ENCODE results near the gene SOX6.
"Not testable (repeated sequence)": the region's sequence is repeated elsewhere in the genome, so short reads cannot be mapped to it uniquely, and the experiment has no call there.

SOX6 gene

DNA sequence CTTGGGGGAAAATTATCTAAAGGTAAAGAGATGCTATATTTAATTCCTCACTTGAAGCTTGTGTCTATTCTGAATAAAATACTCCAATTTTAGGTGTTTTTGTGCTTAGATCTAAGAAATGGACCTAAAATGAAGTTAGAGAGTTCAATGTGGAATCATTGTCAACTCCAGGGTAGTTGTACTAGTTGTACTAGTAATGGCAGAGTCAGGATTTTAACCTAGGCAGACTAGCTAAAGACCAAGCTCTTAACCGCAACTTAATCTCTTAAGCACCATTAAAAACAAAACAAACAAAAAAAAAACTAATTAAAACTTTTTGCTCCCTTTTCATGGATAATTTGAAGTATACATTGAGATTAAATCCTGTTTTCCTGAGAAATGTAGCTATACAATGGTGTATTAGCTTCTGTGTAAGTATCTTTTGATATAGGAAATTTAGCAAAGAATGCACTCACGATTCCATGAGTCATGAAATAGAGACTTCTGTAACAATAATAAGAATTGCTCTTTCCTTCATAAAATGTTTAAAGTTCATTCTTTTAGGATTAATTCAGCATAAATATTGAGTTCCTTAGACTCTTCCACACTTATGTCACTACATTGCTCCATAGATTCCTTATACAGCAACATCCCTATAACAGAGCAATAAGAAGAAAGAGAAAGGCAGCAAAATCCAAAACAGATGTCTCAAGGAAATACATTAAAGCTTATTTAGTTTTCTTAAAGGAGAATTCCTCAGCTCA lies 26.5 kb upstream of the SOX6 start:
- no peak overlapping the region for H3K4me3 Mint-ChIP-seq
- H3K36me3 Mint-ChIP-seq (ENCODE audit: insufficient read depth): no peaks in the 10 kb centered on the region
- H3K27me3 Mint-ChIP-seq: no peaks in the 10 kb centered on the region
- H3K4me1 Mint-ChIP-seq: no peaks in the 10 kb centered on the region
- no peak overlapping the region for H3K27ac Mint-ChIP-seq (ENCODE audit: low read depth)
- DNase-seq (ENCODE audit: low spot score in 2 of 2) (no peak), ATAC-seq (replicated peaks; ENCODE audit: extremely low read depth, poor library complexity, severe bottlenecking) (no peak)
- peaks cover 6% of the 10 kb centered on the region for H3K9me3 Mint-ChIP-seq

DNA sequence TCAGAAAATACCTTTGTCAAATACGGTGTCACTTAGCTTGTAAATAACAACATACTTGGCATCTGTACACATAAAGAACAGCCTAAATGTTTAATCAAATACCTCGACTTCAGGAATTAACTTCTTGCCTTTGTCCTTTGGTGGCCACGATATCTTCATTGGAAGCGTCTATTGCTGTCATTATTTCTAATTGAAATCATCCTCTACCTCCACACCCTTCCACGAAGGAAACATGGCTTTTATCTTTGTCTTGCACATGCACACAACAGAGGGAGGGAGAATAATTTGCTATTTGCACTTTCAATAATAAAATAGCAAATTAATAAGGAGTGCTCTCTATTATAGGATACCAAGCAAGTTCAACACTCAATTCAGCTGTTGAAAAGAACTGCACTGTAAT lies 25.8 kb upstream of the SOX6 start:
- H3K27ac Mint-ChIP-seq (ENCODE audit: low read depth): no peak overlapping the region
- peaks cover 6% of the 10 kb centered on the region for H3K9me3 Mint-ChIP-seq
- no peak for DNase-seq (ENCODE audit: low spot score in 2 of 2)
- no peaks in the 10 kb centered on the region for H3K27me3 Mint-ChIP-seq
- ATAC-seq (replicated peaks; ENCODE audit: extremely low read depth, poor library complexity, severe bottlenecking): no peak
- no peaks in the 10 kb centered on the region for H3K36me3 Mint-ChIP-seq (ENCODE audit: insufficient read depth)
- no peak overlapping the region for H3K4me3 Mint-ChIP-seq
- no peaks in the 10 kb centered on the region for H3K4me1 Mint-ChIP-seq

DNA sequence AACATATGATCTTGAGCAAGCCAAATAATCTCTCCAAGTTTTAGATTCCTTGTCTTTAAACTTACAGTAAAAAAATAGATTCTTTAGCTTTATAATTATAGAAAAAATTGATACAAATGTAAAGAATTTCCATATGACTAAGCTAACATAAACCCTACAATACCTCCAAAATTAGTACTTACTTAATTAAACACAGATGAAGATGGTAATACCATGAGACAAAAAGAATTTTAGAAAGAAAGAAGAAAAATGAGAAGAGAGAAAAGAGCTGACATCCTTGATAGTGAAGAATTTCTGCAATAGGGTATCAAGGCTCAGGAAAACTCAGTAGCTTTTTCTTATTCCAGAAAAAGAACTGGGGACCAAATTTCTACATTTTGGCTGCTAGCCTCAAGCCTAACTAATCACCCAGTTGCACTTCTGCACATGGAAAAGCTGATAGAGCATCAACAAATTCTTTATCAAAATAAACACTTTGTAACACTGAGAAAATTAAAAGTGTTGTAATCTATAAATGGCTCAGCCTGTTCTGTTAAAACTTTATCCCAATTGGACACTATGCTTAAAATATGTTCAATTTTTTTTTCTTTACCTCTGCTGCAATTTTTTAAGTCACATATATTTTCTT lies 24.7 kb upstream of the SOX6 start:
- no peaks in the 10 kb centered on the region for H3K27me3 Mint-ChIP-seq
- H3K4me3 Mint-ChIP-seq: no peak overlapping the region
- no peaks in the 10 kb centered on the region for H3K4me1 Mint-ChIP-seq
- H3K36me3 Mint-ChIP-seq (ENCODE audit: insufficient read depth): no peaks in the 10 kb centered on the region
- no peak overlapping the region for H3K27ac Mint-ChIP-seq (ENCODE audit: low read depth)
- H3K9me3 Mint-ChIP-seq: no peaks in the 10 kb centered on the region
- DNase-seq (ENCODE audit: low spot score in 2 of 2): no peak
- ATAC-seq (replicated peaks; ENCODE audit: extremely low read depth, poor library complexity, severe bottlenecking): no peak

GRCh38 chr11:16378906-16379305 lies 22.6 kb upstream of the SOX6 start:
- DNase-seq (ENCODE audit: low spot score in 2 of 2): no peak
- no peak overlapping the region for H3K27ac Mint-ChIP-seq (ENCODE audit: low read depth)
- no peak overlapping the region for H3K4me3 Mint-ChIP-seq
- H3K27me3 Mint-ChIP-seq: no peaks in the 10 kb centered on the region
- ATAC-seq (replicated peaks; ENCODE audit: extremely low read depth, poor library complexity, severe bottlenecking): no peak
- H3K36me3 Mint-ChIP-seq (ENCODE audit: insufficient read depth): no peaks in the 10 kb centered on the region
- H3K9me3 Mint-ChIP-seq: no peaks in the 10 kb centered on the region
- H3K4me1 Mint-ChIP-seq: no peaks in the 10 kb centered on the region

DNA sequence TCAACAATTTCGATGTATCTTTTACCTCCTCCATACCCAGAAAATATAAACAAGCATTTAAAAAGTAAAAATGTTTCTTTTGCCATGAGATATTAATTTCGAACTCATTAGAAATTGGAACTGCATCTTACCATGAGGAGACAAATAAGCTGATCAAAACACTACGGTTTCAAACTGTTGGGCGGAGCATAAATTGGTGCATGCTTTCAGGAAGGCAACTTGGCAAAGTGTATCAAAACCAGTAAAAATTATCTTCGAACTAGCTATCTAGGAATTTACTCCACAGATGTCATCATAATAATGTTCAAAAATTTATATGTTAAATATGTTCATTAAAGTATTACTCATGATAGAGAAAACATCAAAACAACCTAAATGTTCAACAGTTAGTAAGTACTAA lies 21.4 kb upstream of the SOX6 start:
- no peak overlapping the region for H3K27ac Mint-ChIP-seq (ENCODE audit: low read depth)
- H3K9me3 Mint-ChIP-seq: no peaks in the 10 kb centered on the region
- no peak for DNase-seq (ENCODE audit: low spot score in 2 of 2)
- no peak for ATAC-seq (replicated peaks; ENCODE audit: extremely low read depth, poor library complexity, severe bottlenecking)
- no peaks in the 10 kb centered on the region for H3K36me3 Mint-ChIP-seq (ENCODE audit: insufficient read depth)
- no peaks in the 10 kb centered on the region for H3K27me3 Mint-ChIP-seq
- no peaks in the 10 kb centered on the region for H3K4me1 Mint-ChIP-seq
- H3K4me3 Mint-ChIP-seq: no peak overlapping the region

DNA sequence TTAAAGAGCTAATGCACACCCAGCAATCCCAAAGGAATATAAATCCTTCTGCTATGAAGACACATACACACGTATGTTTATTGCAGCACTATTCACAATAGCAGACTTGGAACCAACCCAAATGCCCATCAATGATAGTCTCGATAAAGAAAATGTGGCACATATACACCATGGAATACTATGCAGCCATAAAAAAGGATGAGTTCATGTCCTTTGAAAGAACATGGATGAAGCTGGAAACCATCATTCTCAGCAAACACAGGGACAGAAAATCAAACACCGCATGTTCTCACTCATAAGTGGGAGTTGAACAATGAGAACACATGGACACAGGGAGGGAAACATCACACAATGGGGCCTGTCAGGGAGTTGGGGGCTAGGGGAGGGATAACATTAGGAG lies 19.3 kb upstream of the SOX6 start:
- H3K4me1 Mint-ChIP-seq: not testable (repeated sequence)
- peaks cover 11% of the 10 kb centered on the region for H3K9me3 Mint-ChIP-seq

GRCh38 chr11:16373768-16374167 lies 17.4 kb upstream of the SOX6 start:
- Mint-ChIP-seq H3K36me3 (ENCODE audit: insufficient read depth) (no peaks in the 10 kb centered on the region), H3K4me1 (no peaks in the 10 kb centered on the region), H3K9me3 (peaks cover 14% of the 10 kb centered on the region), H3K27me3 (no peaks in the 10 kb centered on the region), H3K27ac (ENCODE audit: low read depth) (no peak overlapping the region), H3K4me3 (no peak overlapping the region)
- DNase-seq (ENCODE audit: low spot score in 2 of 2): no peak
- ATAC-seq (replicated peaks; ENCODE audit: extremely low read depth, poor library complexity, severe bottlenecking): no peak

More for the DNA sequence above, 19.3 kb upstream of the SOX6 start:
- not testable (repeated sequence) for ATAC-seq (replicated peaks; ENCODE audit: extremely low read depth, poor library complexity, severe bottlenecking); H3K4me3 Mint-ChIP-seq; H3K27me3 Mint-ChIP-seq; H3K36me3 Mint-ChIP-seq (ENCODE audit: insufficient read depth); H3K27ac Mint-ChIP-seq (ENCODE audit: low read depth); DNase-seq (ENCODE audit: low spot score in 2 of 2)

GRCh38 chr11:16372355-16372754 lies 16.0 kb upstream of the SOX6 start:
- Mint-ChIP-seq H3K9me3 (peaks cover 14% of the 10 kb centered on the region), H3K27ac (ENCODE audit: low read depth) (no peak overlapping the region), H3K4me1 (no peaks in the 10 kb centered on the region), H3K4me3 (no peak overlapping the region), H3K27me3 (no peaks in the 10 kb centered on the region), H3K36me3 (ENCODE audit: insufficient read depth) (no peaks in the 10 kb centered on the region)
- DNase-seq (ENCODE audit: low spot score in 2 of 2): no peak
- no peak for ATAC-seq (replicated peaks; ENCODE audit: extremely low read depth, poor library complexity, severe bottlenecking)

GRCh38 chr11:16367252-16367651 lies 10.9 kb upstream of the SOX6 start:
- ATAC-seq (replicated peaks; ENCODE audit: extremely low read depth, poor library complexity, severe bottlenecking): no peak
- Mint-ChIP-seq H3K4me3 (no peak overlapping the region), H3K36me3 (ENCODE audit: insufficient read depth) (no peaks in the 10 kb centered on the region), H3K4me1 (no peaks in the 10 kb centered on the region), H3K9me3 (peaks cover 11% of the 10 kb centered on the region), H3K27me3 (no peaks in the 10 kb centered on the region), H3K27ac (ENCODE audit: low read depth) (no peak overlapping the region)
- no peak for DNase-seq (ENCODE audit: low spot score in 2 of 2)

- no peaks in the 10 kb centered on the region for H3K36me3 Mint-ChIP-seq (ENCODE audit: insufficient read depth)
- DNase-seq (ENCODE audit: low spot score in 2 of 2) (no peak), ATAC-seq (replicated peaks; ENCODE audit: extremely low read depth, poor library complexity, severe bottlenecking) (no peak)
- no peak overlapping the region for H3K27ac Mint-ChIP-seq (ENCODE audit: low read depth)
- H3K4me1 Mint-ChIP-seq: no peaks in the 10 kb centered on the region
- no peak overlapping the region for H3K4me3 Mint-ChIP-seq
- H3K9me3 Mint-ChIP-seq: peaks cover 4% of the 10 kb centered on the region
- no peaks in the 10 kb centered on the region for H3K27me3 Mint-ChIP-seq
Measured at GRCh38 chr11:16365581-16366228, 9.4 kb upstream of the SOX6 start.

DNA sequence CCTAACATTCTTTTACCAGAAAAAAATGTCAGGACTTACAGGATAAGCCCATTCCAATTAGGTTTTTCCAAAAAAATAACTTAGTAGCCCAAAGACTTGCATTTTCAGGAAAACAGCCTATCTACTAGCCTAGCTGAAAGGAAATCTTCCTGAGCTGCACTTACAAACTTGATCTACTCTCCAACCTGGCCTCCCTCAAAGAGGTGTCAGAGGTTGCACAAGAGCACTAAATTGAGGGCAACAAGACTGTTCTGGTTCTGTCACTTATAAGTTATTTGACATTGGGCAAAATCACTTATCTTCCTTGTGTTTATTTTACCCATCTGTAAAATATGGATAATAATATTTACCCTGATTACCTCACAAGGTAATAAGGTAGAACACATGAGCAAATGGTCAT lies 7.9 kb upstream of the SOX6 start:
- no peak for ATAC-seq (replicated peaks; ENCODE audit: extremely low read depth, poor library complexity, severe bottlenecking)
- Mint-ChIP-seq H3K4me3 (no peak overlapping the region), H3K9me3 (peaks cover 11% of the 10 kb centered on the region), H3K36me3 (ENCODE audit: insufficient read depth) (no peaks in the 10 kb centered on the region), H3K4me1 (no peaks in the 10 kb centered on the region), H3K27ac (ENCODE audit: low read depth) (no peak overlapping the region), H3K27me3 (no peaks in the 10 kb centered on the region)
- no peak for DNase-seq (ENCODE audit: low spot score in 2 of 2)

DNA sequence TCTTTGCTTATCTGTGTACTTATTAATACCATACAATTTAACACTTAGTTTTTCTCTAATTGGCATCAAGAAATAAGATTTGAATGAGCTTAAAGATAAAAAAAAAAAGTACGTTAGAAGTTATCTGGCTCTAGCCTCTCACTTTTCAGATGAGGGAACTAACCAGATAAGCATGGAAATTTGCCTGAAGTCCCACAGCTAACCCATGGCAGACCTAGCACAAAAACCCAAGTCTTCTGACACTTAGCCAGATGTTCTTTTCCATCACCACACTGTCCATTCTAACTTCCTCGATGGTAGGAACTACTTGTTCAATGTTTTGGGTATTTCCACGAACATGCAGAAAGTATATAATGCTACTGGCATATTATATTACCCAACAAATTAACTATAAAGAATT lies 7.4 kb upstream of the SOX6 start:
- no peaks in the 10 kb centered on the region for H3K4me1 Mint-ChIP-seq
- no peak overlapping the region for H3K4me3 Mint-ChIP-seq
- no peaks in the 10 kb centered on the region for H3K27me3 Mint-ChIP-seq
- no peak overlapping the region for H3K27ac Mint-ChIP-seq (ENCODE audit: low read depth)
- H3K36me3 Mint-ChIP-seq (ENCODE audit: insufficient read depth): no peaks in the 10 kb centered on the region
- ATAC-seq (replicated peaks; ENCODE audit: extremely low read depth, poor library complexity, severe bottlenecking): no peak
- peaks cover 15% of the 10 kb centered on the region for H3K9me3 Mint-ChIP-seq
- no peak for DNase-seq (ENCODE audit: low spot score in 2 of 2)
